OCI-LY7 (cell line): Measurements from ENCODE around the gene LHFPL2. TPM values are rescaled to one million over a fixed set of nuclear protein-coding genes. Genes with fewer than 3 reads are reported as not detected.

Experiments
- BruUV-seq: library from RNA; stranded (reverse); fragments of 400-500 nt; replicated peaks from 2 replicates; lab custom pipeline; 2021; lab: Mats Ljungman, UMichigan
- CTCF ChIA-PET: fragments of 300-600 bp; sonication (Branson Sonifier 250); formaldehyde crosslinking; loops from one replicate; lab custom pipeline; 2022; ENCODE audit warnings: antibody characterized with exemption; ENCODE audit not compliant: unreplicated experiment; lab: Charles Lee
- POLR2A ChIA-PET: fragments of 300-600 bp; sonication (Branson Sonifier 250); formaldehyde crosslinking; loops from one replicate; lab custom pipeline; 2022; ENCODE audit warnings: antibody characterized with exemption; lab: Charles Lee
- DNase-seq: peaks from one replicate; pipeline ENCODE4 v3.0.0-alpha.2; 2015; ENCODE audit warnings: low spot score
- H2AFZ ChIP-seq: fragments of 200-600 bp; sonication (generic), shearing (Covaris generic); 2 replicates; pipeline ENCODE4 v1.6.1; 2014; ENCODE audit warnings: mild to moderate bottlenecking, antibody characterized with exemption, low read length, moderate library complexity
- H3K27ac ChIP-seq: fragments of 200-600 bp; sonication (generic); 2 replicates; pipeline ENCODE4 v1.5.1; 2014; ENCODE audit warnings: mixed run types, low read depth, mild to moderate bottlenecking, moderate library complexity, low read length, inconsistent platforms; ENCODE audit not compliant: poor library complexity, severe bottlenecking
- H3K36me3 ChIP-seq: fragments of 200-600 bp; sonication (generic); 2 replicates; pipeline ENCODE4 v1.6.1; 2014; ENCODE audit warnings: mild to moderate bottlenecking, antibody characterized with exemption, low read length, moderate library complexity, mixed read lengths; ENCODE audit not compliant: insufficient read depth
- H3K4me1 ChIP-seq: fragments of 200-600 bp; sonication (generic); 2 replicates; pipeline ENCODE4 v1.5.1; 2014; ENCODE audit warnings: mild to moderate bottlenecking, low read length; ENCODE audit not compliant: insufficient read depth, poor library complexity, severe bottlenecking
- H3K4me2 ChIP-seq: fragments of 200-600 bp; sonication (generic); 2 replicates; pipeline ENCODE4 v1.6.1; 2014; ENCODE audit warnings: mild to moderate bottlenecking, low read length
- H3K4me3 ChIP-seq: fragments of 200-600 bp; sonication (generic); 2 replicates; pipeline ENCODE4 v1.5.1; 2014; ENCODE audit warnings: mild to moderate bottlenecking, low read depth, low read length; ENCODE audit not compliant: poor library complexity, severe bottlenecking
- H3K79me2 ChIP-seq: fragments of 200-600 bp; sonication (generic); 2 replicates; pipeline ENCODE4 v1.6.1; 2016; ENCODE audit warnings: low read depth, mild to moderate bottlenecking, low read length, moderate library complexity, mixed read lengths; ENCODE audit not compliant: insufficient read depth
- H3K9me2 ChIP-seq: fragments of 200-600 bp; sonication (generic); 2 replicates; pipeline ENCODE4 v1.6.1; 2016; ENCODE audit warnings: mild to moderate bottlenecking, low read length, mixed read lengths; ENCODE audit not compliant: insufficient read depth
- H3K9me3 ChIP-seq: fragments of 200-600 bp; sonication (generic); 2 replicates; pipeline ENCODE4 v1.6.1; 2014; ENCODE audit warnings: mild to moderate bottlenecking, mixed run types, low read length, mixed read lengths
- H4K20me1 ChIP-seq: fragments of 200-600 bp; sonication (generic); 2 replicates; pipeline ENCODE4 v1.6.1; 2014; ENCODE audit warnings: mild to moderate bottlenecking, antibody characterized with exemption, low read length, moderate library complexity, mixed read lengths; ENCODE audit not compliant: insufficient read depth
- EZH2phosphoT487 ChIP-seq: fragments of 200-600 bp; sonication (generic); IDR thresholded peaks from 2 replicates; pipeline ENCODE4 v1.6.1; 2018; ENCODE audit warnings: low read depth, borderline replicate concordance, mild to moderate bottlenecking, mixed run types, antibody characterized with exemption, low read length, moderate library complexity, mixed read lengths
- intact Hi-C: fragments of 100-400 bp; cut with micrococcal nuclease; formaldehyde crosslinking; loops from one replicate; pipeline ENCODE4 v1.10.0; 2022; ENCODE audit not compliant: unreplicated experiment
- total RNA-seq, 2 experiments: library from RNA; depleted of rRNA in 1 of 2; stranded (reverse); fragments of >200 nt in 1 of 2; shearing (Covaris generic) in 1 of 2; gene quantifications; 2 replicates each; pipeline ENCODE4 v1.2.3, GENCODE V29; 2014 to 2022
- TF ChIP-seq, protein P1 (sequence below): fragments of 200-600 bp; sonication (generic); conservative IDR thresholded peaks from 2 replicates; pipeline ENCODE4 v1.5.1; 2014; ENCODE audit warnings: mild to moderate bottlenecking, antibody characterized with exemption, low read length, moderate library complexity, mixed read lengths

Gene LHFPL2
- total RNA-seq, 2 experiments from 2014 or later = 12.2 to 24.0 TPM

DNA sequence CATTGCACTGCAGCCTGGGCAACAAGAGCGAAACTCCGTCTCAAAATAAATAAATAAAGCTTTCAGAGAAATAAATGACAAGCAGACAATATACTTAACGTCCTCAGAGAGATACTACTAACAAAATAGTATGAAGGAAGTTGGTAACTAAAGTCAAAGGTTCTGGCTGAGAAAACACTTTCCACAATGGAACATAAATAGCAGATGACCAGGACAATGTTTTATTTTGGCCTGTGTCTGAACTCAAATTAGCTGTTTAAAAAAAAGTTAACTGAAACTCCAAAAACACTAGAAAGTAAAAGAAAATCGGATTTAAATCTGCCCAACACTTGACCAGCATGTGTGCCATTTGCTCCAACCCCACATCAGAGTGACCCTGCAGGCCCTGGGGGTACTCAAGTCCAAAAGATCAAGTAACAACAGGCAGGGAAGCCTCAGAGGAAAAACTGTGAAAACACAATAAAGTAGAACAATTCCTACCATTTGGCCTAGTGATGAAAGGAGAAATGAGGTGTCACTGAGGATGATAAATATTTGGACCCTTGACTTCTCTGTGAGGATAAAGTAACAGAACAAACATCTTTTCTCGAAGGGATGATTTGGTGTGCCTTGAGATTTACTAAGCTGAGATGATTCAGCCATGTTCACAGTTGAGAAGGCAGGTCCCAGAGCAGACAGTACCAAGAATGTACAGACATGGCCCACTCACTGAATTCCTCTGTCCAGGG lies 47.7 kb downstream of the LHFPL2 start:
- Histone ChIP-seq H3K4me3 (no peak overlapping the region), H3K9me2 (no peaks in the 10 kb centered on the region), H3K79me2 (no peaks in the 10 kb centered on the region), H3K36me3 (no peaks in the 10 kb centered on the region; the same call in 1 of the 2 replicates), H3K4me2 (no peak overlapping the region), H3K4me1 (no peaks in the 10 kb centered on the region), H2AFZ (no peak overlapping the region), H3K27ac (no peak overlapping the region), H4K20me1 (no peaks in the 10 kb centered on the region), H3K9me3 (no peaks in the 10 kb centered on the region)
- POLR2A ChIA-PET = interaction anchor here (0.6 to 1.5 kb wide), 4 partner anchors 11 to 324 kb away, joined by 3 to 5 read pairs (median 4); no protein-coding TSS in a partner anchor
- intact Hi-C loops = no loop called here
- TF ChIP-seq, protein P1, sequence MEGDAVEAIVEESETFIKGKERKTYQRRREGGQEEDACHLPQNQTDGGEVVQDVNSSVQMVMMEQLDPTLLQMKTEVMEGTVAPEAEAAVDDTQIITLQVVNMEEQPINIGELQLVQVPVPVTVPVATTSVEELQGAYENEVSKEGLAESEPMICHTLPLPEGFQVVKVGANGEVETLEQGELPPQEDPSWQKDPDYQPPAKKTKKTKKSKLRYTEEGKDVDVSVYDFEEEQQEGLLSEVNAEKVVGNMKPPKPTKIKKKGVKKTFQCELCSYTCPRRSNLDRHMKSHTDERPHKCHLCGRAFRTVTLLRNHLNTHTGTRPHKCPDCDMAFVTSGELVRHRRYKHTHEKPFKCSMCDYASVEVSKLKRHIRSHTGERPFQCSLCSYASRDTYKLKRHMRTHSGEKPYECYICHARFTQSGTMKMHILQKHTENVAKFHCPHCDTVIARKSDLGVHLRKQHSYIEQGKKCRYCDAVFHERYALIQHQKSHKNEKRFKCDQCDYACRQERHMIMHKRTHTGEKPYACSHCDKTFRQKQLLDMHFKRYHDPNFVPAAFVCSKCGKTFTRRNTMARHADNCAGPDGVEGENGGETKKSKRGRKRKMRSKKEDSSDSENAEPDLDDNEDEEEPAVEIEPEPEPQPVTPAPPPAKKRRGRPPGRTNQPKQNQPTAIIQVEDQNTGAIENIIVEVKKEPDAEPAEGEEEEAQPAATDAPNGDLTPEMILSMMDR = no peak
- no peak for TF ChIP-seq EZH2phosphoT487
- DNase-seq = no peak
- CTCF ChIA-PET = interaction anchor here (0.7 to 1.4 kb wide), 2 partner anchors 9 to 13 kb away, joined by 3 to 4 read pairs; no protein-coding TSS in a partner anchor
- no TSS peak for BruUV-seq

DNA sequence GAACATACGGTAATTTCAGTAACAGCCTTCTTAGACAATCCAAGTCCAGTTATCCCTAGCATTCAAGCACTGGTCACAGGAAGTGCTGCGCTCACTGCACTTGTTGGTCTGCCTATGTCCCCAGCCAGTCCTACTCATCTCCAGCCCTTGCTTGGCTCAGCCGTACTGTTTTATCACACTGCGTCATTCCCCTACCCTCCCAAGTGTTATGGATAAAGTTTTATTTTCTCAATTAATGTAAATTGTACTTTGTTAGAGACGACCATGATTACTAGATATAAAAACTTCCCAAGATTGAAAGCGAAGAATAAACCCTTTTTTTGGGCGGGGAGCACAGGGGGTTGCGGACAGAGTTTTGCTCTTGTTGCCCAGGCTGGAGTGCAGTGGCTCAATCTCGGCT lies 49.6 kb downstream of the LHFPL2 start:
- TF ChIP-seq, protein P1 = no peak
- no peak for TF ChIP-seq EZH2phosphoT487
- Histone ChIP-seq H3K4me2 (no peak overlapping the region), H3K79me2 (no peaks in the 10 kb centered on the region), H3K4me3 (no peak overlapping the region), H3K27ac (no peak overlapping the region), H2AFZ (no peak overlapping the region), H3K9me2 (no peaks in the 10 kb centered on the region), H3K9me3 (no peaks in the 10 kb centered on the region), H4K20me1 (no peaks in the 10 kb centered on the region), H3K36me3 (peaks cover 11% of the 10 kb centered on the region; the same call in 1 of the 2 replicates), H3K4me1 (no peaks in the 10 kb centered on the region)
- ChIA-PET POLR2A (no interaction called here), CTCF (no interaction called here)
- BruUV-seq = no TSS peak
- intact Hi-C loops = no loop called here
- no peak for DNase-seq

DNA sequence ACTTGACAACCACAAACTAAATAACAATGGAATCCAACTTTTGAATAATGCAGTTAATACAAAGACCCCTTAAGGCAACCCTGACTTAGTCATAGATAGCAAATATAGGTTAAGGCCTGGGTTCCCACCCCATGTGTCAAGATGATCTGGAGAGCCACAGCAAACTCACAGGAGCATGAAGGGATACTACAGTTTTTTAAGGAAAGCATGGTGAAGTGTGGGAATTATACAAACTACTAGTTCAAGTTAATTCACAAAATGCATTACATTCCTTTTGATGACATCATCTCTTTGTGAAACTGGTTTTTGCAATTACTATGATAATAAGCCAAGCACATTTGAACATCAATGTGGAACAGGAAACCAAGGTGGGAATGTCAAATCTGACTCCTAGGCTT lies 50.6 kb downstream of the LHFPL2 start:
- ChIA-PET CTCF (no interaction called here), POLR2A (no interaction called here)
- Histone ChIP-seq H4K20me1 (no peaks in the 10 kb centered on the region), H2AFZ (no peak overlapping the region), H3K36me3 (peaks cover 11% of the 10 kb centered on the region; the same call in 1 of the 2 replicates), H3K27ac (no peak overlapping the region), H3K9me2 (no peaks in the 10 kb centered on the region), H3K79me2 (no peaks in the 10 kb centered on the region), H3K4me1 (peaks cover 3% of the 10 kb centered on the region), H3K4me3 (no peak overlapping the region), H3K4me2 (no peak overlapping the region), H3K9me3 (no peaks in the 10 kb centered on the region)
- BruUV-seq = no TSS peak
- no peak for DNase-seq
- intact Hi-C loops = no loop called here
- no peak for TF ChIP-seq EZH2phosphoT487
- TF ChIP-seq, protein P1 = no peak
